Sciatic nerve (tissue), 2 donors: ENCODE data around the gene ISG20L2. TPM values are rescaled to one million over a fixed set of nuclear protein-coding genes. Genes with fewer than 3 reads are reported as not detected.

Source experiments
- ATAC-seq: fragments of 200-7000 bp; cut with Tn5 transposase; one replicate; pipeline ENCODE4 v1.9.1; 2020; ENCODE audit warnings: mild to moderate bottlenecking, moderate library complexity
- DNase-seq: peaks from one replicate; pipeline ENCODE4 v3.0.0-alpha.2; 2020; ENCODE audit warnings: low spot score
- intact Hi-C: fragments of 100-400 bp; cut with DNase I; formaldehyde crosslinking; loops from one replicate; pipeline ENCODE4 v1.14.2; 2022
- total RNA-seq: library from RNA; stranded (reverse); fragmentation: NEBNext Ultra II Directional; extraction: Animal tissue kit (Norgen Biotek cat#: 25700); gene quantifications from one replicate; pipeline ENCODE4 v1.2.1, GENCODE V29; 2021
- donor health status: DM: no; HTN: no; CAD: no.
- donor health status: DM: no; HTN: no; CAD: no.

The ISG20L2 gene
- total RNA-seq, 1 donor from 2014 or later = 19.4 TPM

- intact Hi-C loops = no loop called here
- no peak for ATAC-seq
Observed at GRCh38 chr1:156712626-156713025, 15.9 kb downstream of the ISG20L2 start.

GRCh38 chr1:156711011-156711817 is 17.4 kb downstream of the ISG20L2 start:
- ATAC-seq (no peak), DNase-seq (no peak)
- intact Hi-C loops = no loop called here

More at GRCh38 chr1:156712626-156713025, 15.9 kb downstream of the ISG20L2 start:
- no peak for DNase-seq

DNA sequence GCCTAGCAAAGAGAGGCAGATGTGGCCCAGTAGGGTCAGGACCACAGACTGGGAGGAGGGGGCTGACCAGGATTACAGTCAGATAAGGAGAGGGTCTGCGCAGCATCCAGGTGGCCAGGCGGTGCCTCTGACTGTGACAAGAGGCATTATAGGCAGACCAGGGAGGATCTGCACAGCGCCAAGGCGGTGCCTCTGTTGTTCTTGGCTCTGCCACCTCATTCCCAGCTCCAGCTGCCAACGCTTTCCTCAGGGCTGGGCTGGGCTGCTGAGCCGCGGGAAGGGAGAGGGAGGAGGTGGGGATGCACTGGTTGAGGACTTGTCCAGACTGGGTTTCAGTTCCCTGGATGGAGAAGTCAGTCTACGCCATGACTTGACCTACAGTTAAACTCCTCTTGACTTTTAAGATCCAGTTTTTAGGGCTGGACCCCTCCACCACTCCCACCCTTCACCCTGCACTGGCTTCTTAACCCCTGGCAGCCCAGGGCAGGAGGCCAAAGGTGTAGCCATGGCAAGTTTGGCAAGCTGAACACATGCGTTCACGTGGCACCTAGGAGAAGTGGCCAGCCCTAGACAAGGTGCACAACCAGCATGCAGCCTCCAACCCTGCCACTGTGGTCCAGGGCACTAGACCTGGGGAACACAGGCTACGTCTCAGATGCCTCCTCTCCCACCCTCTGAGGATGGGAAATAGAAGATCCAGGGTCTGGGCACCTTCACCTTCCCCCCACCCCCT is 18.6 kb downstream of the ISG20L2 start:
- ATAC-seq = peak; percentile 63
- peak; percentile 74 for DNase-seq
- intact Hi-C loops = no loop called here

DNA sequence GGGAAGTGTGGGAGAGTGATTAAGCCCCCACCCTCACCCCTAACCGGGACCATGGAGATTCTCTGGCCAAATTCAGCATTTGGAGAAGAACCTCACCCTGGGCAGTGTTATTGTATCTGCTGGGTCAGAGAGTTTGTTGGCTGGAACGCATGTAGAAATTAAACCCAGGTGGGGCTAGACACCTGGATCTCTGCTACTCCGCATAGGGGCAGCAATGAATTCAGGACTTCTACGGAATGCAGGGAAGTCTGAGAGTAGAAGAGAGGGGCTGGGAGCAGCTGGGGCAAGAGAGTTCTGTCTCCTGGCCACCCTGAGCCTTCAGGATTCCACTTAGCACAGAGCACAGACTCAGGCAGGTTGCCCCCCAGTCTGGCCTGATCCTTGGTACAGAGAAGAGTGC is 19.5 kb downstream of the ISG20L2 start:
- ATAC-seq (no peak), DNase-seq (no peak)
- intact Hi-C loops = no loop called here

DNA sequence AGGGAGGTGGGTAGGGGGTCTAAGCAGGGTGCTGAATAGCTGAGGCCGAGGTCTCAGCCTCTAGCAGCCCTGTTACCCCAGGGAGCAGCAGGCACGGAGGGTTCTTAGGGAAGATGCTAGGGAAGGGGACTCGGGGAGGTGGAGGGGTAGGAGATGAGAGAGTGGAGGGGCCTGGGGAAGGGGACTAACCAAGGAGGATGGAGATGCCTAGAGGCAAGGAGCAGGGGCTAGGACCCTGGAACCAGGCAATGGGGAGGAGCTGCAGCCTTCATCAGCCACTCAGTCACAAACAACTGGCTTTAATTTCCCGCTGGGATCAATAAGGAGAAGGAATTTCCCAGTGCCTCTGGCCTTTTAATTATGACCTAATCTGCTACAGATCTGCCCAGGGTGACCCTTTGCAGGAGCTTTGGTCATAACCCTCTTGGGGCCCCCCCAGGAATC is 20.3 kb downstream of the ISG20L2 start:
- no peak for ATAC-seq
- no peak for DNase-seq
- intact Hi-C loops = no loop called here

- DNase-seq = no peak
- intact Hi-C loops = no loop called here
Observed at GRCh38 chr1:156707417-156708217, 20.9 kb downstream of the ISG20L2 start.

DNA sequence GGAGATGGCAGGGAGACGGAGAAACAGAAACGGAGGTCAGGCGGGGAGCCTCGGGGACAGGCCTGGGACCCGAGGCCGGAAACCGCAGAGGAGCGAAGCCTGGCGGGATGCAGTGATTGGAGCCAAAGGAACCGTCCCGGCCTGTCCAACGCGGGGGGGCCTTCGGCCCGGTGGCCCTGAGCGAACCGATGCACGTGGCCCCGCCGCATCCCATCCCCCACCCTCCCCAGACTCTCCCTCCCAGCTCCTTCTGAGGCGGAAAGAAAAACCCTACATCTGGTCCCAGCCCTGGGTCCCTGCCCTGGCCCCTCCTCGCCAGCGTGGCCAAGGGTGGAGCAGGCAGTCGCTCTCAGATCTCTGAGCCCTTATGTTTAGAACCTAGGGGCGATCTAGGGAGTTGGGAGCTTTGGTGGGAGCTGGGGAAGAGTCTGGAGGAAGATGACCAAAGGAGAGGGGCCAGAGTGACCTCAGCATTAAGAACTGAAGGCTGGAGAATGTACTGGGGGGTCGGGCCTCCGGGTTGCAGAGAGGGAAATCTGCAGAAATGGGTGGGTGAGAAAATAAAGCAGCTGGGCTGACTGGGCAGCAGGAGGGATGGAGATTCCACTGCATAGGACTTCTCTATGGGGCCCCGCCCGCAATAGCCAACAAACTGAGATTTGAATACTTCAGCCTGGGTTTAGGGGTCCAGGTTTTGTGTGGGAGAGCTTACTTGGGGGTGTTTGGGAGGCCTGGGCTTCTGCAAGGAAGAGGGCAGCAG is 21.7 kb downstream of the ISG20L2 start:
- intact Hi-C loops = no loop called here
- ATAC-seq = peak; percentile 83
- DNase-seq = peak; percentile 91

More at GRCh38 chr1:156707417-156708217, 20.9 kb downstream of the ISG20L2 start:
- ATAC-seq = peak; percentile 45

DNA sequence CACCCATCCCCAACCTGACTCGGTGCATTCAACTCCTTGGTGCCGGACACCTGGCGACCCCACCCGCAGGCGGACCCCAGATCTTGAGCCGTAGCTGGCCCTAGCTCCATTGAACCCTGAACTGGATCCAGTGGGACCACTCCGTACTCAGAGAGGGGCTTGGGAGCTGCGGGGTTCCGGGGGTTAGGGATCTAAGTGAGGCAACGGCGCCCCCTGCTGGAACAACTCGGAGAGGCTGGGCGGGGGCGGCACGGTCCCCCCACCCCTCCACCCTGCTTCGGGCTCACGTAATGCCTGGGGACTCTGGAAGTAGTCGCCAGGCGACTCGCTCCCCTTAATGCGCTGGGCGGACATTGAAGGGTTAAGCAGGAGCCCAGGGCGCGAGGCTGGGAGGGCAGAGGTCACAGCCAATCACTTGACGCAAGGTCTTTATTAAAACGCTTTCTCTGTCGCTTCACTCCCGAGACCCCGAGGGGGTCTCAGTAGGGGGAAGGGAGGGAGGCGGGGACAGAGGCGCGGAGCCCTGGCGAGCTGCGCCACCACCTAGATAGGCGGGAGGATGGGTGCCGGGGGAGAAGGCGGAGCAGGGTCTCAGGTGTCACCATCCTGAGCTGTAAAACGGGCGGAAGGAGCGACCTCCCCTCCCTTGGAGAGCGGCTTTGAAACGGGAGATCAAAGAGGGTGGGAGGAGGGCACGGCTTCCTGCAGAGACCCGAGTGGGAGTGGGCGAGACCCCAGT is 22.5 kb downstream of the ISG20L2 start:
- intact Hi-C loops = no loop called here
- ATAC-seq = peak; percentile 76
- DNase-seq = peak; percentile 86

GRCh38 chr1:156705321-156705917 is 23.1 kb downstream of the ISG20L2 start, which contains the start of gene CRABP2:
Gene CRABP2, minus strand, starts transcription at chr1:156705583. Its CDS starts 137 bp downstream, at chr1:156705446.
- ATAC-seq (peak; percentile 11), DNase-seq (peak; percentile 77)
- intact Hi-C loops = no loop called here

- DNase-seq (peak; percentile 80), ATAC-seq (peak; percentile 13)
- intact Hi-C loops = no loop called here
Observed at GRCh38 chr1:156704930-156705320, 23.6 kb downstream of the ISG20L2 start.

GRCh38 chr1:156704166-156704711 is 24.3 kb downstream of the ISG20L2 start:
- ATAC-seq (no peak), DNase-seq (no peak)
- intact Hi-C loops = no loop called here

DNA sequence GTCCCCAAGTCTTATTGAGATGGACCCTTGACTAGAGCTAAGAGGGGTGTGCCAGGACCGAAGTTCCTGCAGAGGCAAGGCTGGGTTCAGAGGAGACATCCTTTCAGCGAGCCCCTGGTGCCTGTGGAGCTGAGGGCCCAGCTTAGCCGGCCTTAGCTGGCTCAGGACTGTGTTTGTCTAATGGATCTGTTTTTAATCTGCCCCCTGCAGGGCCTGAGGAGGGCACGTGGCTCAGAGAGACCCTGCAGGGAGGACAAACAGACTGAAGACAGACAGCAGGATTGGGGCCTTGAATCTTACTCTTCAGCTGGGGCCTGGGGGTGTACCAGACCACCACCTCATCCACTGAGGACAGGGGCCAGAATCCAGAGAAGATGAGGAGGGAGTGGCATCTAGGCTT is 24.8 kb downstream of the ISG20L2 start:
- DNase-seq (no peak), ATAC-seq (no peak)

DNA sequence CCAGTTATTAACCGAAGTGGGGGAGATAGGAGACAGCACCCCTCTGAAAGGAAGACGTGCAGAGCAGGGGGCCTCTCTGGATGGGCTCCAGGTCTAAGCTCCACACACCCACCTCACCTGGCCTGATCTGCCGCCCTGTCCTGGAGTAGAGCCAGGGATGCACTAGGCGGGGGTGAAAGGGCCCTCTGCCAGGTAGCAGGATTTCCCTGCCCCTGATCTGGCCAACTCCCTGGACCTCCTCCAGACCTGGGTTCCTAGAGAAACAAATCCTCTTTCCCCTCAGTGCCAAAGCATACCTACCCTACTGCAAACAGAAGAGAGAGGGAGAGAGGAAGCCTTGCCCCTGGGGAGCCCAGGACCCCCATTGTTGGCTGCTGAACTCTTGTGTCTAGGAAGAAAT is 25.2 kb downstream of the ISG20L2 start:
- no peak for ATAC-seq
- no peak for DNase-seq
- intact Hi-C loops = no loop called here

More for the DNA sequence above, 24.8 kb downstream of the ISG20L2 start:
- intact Hi-C loops = no loop called here

- DNase-seq (no peak), ATAC-seq (no peak)
- intact Hi-C loops = no loop called here
Observed at GRCh38 chr1:156700736-156701531, 27.6 kb downstream of the ISG20L2 start.

DNA sequence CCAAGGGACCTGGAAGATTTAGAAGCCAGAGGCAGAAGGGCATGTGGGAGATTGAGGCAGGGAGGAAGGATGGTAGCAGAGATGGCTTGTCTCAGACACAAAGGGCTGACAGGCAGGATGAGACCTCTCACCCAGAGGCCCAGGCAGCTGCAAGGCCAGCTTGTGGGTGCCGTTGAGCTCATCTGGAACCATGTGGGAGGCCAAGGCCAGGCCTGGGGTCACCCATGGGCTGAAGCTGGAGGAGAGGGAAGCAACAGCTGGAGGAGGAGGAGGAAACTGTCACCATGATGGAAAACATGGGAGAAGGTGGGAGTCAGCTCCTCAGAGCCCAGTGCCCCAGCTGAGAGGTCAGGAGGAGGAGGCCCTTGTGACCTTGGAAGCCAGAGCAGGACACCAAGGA is 29.6 kb downstream of the ISG20L2 start:
- ATAC-seq (no peak), DNase-seq (no peak)
- intact Hi-C loops = loop anchor here (10.0 kb wide), 1 partner anchor 166 kb away; the partner anchor contains the start of gene NTRK1

- intact Hi-C loops = loop anchor here (10.0 kb wide), 1 partner anchor 167 kb away; the partner anchor contains the start of gene NTRK1
Observed at GRCh38 chr1:156697481-156697880, 31.1 kb downstream of the ISG20L2 start.

More at GRCh38 chr1:156697481-156697880, 31.1 kb downstream of the ISG20L2 start:
- DNase-seq (no peak), ATAC-seq (no peak)
